Globus pallidus (tissue), 1 donor: Measurements from ENCODE around the gene GRID1.

Experiments used
- DNase-seq: peaks from one replicate; pipeline ENCODE4 v3.0.0-alpha.2; 2015; ENCODE audit warnings: low spot score

Gene GRID1

GRCh38 chr10:86061278-86062197 lies 305.1 kb downstream of the GRID1 start:
- DNase-seq = no peak

DNA sequence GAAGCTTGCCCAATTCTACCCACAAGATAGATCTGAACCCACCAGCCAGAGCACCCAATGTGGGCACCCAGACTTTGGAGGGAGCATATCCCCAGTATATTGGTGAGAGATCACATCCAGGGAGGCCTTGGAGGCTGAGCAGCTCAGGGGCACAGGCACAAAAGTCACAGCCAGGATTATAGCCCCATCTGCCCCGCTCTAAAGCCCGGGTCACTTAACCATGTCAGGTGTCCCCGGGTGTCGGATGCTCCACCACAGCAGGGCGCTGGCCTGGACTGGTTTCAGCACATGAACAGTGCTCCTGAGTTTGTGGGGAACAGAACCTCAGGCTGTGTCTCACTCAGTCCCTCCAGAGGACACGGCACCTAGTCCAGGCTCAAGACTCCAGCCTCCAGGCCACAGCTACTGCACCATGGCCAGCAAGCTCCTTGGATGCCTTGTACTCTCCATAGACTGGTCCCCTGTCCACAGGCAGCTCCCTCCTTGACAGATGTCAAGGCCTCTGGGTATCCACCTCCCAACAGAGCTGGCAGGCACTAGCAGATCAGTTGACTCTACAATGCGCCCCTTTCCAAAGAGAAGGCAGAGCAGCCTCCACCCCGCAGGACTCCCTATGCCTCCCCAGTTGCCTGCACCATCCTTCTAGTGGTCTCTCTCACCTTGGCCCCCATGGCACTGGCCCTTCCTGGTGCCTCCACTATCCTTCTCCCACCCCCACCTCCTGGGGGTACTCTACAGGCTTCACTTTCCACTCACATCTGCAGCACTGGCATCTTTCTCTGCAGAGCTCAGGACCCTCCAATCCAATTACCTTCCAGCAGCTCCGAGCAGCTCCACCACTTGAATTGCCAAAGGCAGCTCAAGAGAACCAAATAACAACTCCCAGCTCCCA lies 306.0 kb downstream of the GRID1 start:
- no peak for DNase-seq

DNA sequence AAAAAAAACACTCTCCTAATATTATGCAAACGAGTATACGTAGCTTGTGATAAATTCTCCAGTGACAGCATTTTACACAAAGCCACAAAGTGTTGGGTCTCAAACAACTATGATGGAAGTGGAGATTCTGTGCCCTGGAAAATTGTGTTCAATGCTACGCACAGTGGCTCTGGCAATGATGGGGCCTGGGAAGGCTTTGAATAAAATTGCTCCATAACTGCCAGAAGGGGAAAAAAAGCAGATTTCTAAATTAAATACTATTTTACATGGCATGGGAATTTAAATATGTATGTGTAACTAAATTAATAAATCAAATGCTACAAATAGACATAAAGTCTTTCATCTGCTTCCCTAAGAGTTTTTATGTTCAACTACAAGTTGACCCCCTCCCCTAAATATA lies 306.7 kb downstream of the GRID1 start:
- DNase-seq = no peak

GRCh38 chr10:86058964-86059363 lies 307.6 kb downstream of the GRID1 start:
- DNase-seq = no peak

DNA sequence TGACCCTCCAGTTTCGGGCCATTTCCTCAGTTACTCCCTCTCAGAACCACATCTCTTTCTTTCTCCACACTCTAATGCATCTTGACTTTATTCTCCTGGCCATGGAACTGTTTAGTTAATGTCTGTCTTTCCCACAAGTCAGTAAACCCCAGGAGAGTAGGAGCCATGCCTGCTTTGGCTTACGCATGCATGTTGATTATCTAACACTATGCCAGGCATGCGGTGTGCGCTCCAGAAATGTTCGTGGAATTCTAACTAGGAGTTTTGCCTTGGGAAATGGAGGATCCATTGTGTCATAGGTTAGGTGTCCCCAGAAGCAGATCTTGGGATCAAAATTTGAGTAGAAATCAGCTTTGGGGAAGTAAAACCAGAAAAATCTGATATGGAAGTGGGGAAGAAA lies 308.9 kb downstream of the GRID1 start:
- DNase-seq = no peak

GRCh38 chr10:86056672-86057071 lies 309.9 kb downstream of the GRID1 start:
- no peak for DNase-seq

DNA sequence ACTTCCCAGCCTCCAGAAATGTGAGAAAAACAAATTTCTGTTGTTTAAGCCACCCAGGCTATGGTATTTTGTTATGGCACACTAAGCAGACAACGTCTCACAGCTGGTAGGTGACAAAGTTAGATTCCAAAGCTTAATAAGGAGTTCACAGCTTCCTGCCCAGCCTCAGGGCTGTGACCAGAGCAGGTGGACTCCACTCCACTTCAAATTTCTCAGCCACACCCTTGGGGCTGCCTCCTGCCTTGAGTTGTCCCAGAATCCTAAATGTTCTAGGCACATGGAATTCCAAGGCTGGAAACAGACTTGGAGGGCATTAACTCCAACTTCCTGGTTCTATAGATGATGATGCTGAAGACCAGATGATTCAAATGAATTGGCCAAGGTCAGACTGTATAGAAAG lies 310.7 kb downstream of the GRID1 start:
- no peak for DNase-seq

- DNase-seq = no peak
Measured at GRCh38 chr10:86053675-86054074, 312.9 kb downstream of the GRID1 start.

- no peak for DNase-seq
Measured at GRCh38 chr10:86051586-86051985, 315.0 kb downstream of the GRID1 start.

DNA sequence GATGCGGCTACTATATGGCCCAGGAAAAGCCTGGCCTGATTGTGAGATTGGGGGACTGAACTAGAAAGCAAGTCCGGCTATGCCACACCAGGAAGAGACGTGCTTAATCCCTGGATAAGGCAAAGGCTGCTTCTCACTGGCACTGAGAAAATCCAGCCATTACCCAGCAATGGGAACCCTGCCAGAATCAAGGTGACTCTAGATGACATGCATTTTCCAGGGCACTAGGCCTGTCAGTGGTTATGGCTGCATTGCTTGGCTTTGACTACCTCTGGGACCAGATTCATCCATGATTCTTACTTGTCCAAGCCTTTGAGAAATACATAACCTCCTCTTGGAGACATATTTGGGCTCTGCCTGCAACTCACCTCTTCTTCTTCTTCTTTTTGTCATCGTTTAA lies 317.2 kb downstream of the GRID1 start:
- no peak for DNase-seq

DNA sequence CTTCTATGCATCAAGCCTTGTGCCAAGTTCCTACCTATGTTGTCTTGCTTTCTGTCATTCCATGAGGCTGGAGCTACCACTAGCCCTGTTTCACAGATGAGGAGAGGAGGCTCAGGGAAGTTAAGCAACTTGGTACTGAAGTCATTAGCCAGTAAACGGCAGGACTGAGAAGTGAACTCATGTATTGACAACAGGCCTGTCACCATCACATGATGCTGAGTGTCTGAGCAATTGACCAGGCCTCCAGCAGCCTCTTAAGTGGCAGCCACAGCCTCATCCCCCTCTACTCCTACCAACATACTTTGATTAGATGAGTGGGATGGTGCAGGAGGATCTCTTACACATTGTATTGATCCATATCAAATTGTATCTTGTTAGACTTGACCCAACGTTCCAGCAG lies 317.6 kb downstream of the GRID1 start:
- DNase-seq = no peak

DNA sequence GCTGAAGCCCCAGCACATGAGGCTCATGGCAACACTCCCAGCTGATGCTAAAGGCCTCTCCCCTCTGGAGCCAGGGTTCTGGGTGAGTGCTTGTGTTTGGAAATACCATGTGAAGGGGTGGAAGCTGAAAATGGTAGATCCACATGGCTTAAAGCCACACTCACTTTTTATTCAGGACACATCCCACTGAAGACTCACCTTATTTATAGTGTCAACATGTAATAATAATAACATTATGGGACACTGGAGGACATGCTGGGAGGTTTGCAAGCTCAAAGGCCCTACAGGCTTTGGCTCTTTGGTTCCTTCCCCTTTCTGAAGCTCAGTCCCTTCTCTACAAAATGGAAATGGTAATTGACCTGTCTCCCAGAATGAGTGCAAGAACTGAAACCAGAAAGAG lies 318.0 kb downstream of the GRID1 start:
- DNase-seq = no peak

GRCh38 chr10:86047588-86047987 lies 319.0 kb downstream of the GRID1 start:
- no peak for DNase-seq

- no peak for DNase-seq
Measured at GRCh38 chr10:86046845-86047460, 319.6 kb downstream of the GRID1 start.

- no peak for DNase-seq
Measured at GRCh38 chr10:86045896-86046295, 320.7 kb downstream of the GRID1 start.

GRCh38 chr10:86044029-86044428 lies 322.6 kb downstream of the GRID1 start:
- DNase-seq = no peak

DNA sequence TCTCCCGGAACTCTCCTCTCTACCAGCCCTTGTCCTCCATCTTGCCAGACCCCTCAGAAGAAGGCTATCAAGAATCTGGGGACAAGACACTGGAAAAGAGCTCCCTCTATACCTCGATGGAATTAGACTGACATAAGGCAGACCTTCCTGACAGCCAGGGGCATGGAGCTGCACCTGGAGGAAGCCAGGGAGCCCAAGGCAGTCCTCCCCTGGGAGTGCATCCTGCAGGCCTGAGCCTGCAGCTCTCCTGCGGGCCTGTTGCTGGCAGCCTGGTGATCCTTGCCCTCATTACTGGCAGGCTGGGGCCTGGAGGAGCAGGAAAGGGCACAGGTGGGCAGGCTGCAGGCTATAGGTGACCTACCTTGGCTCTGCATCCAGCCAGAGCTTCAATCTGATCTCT lies 323.4 kb downstream of the GRID1 start:
- DNase-seq = no peak

- no peak for DNase-seq
Measured at GRCh38 chr10:86042161-86042560, 324.4 kb downstream of the GRID1 start.

- no peak for DNase-seq
Measured at GRCh38 chr10:86041116-86041515, 325.5 kb downstream of the GRID1 start.

GRCh38 chr10:86038371-86038770 lies 328.2 kb downstream of the GRID1 start:
- no peak for DNase-seq

GRCh38 chr10:86037096-86037495 lies 329.5 kb downstream of the GRID1 start:
- DNase-seq = no peak

GRCh38 chr10:86036544-86036831 lies 330.1 kb downstream of the GRID1 start:
- DNase-seq = no peak
